ENCODE results near the gene SMCO1. TPM values are rescaled to one million over a fixed set of nuclear protein-coding genes. Genes with fewer than 3 reads are reported as not detected.

SMCO1 gene
- total RNA-seq, 3 donors from 2014 or later (not counting 1 experiment from before 2014, with no cell fraction given) = not detected

- WGBS (ENCODE audit: insufficient coverage) = 94% methylated on average over 4 of the region's 6 CpGs
- H3K36me3 Mint-ChIP-seq = no peaks in the 10 kb centered on the region
- H3K9me3 ChIP-seq (ENCODE audit: control insufficient read depth, insufficient read depth, low read length) = no peaks in the 10 kb centered on the region
- DNase-seq = no peak
- no peak overlapping the region for H3K27ac Mint-ChIP-seq
- H3K4me3 Mint-ChIP-seq = no peak overlapping the region
- H3K36me3 ChIP-seq (ENCODE audit: control insufficient read depth, insufficient read depth, low read length) = no peaks in the 10 kb centered on the region
- intact Hi-C loops (cut with micrococcal nuclease) = no loop called here
- H3K4me3 ChIP-seq (ENCODE audit: low read length) = no peak overlapping the region
- H3K27me3 ChIP-seq (ENCODE audit: control insufficient read depth, insufficient read depth, low read length) = no peaks in the 10 kb centered on the region
- no peaks in the 10 kb centered on the region for H3K4me1 Mint-ChIP-seq
- peaks cover 0 to 13% of the 10 kb centered on the region in 2 donors for H3K27me3 Mint-ChIP-seq (ENCODE audit: low read depth in 2 of 2)
- H3K9me3 Mint-ChIP-seq = no peaks in the 10 kb centered on the region
- ATAC-seq = no peak
- no peak for TF ChIP-seq CTCF (IDR thresholded peaks at IDR 0.05)
- H3K4me1 ChIP-seq (ENCODE audit: control insufficient read depth, insufficient read depth, low read length) = no peaks in the 10 kb centered on the region
- H3K27ac ChIP-seq (ENCODE audit: low read length) = no peak overlapping the region
These were observed 26.7 kb upstream of the SMCO1 start for GRCh38 chr3:196541684-196542445.

- DNase-seq = peak; percentile 47 to 80
- no peaks in the 10 kb centered on the region for H3K9me3 Mint-ChIP-seq
- no peak overlapping the region for H3K27ac Mint-ChIP-seq
- 78% methylated on average over 10 of the region's 18 CpGs for WGBS (ENCODE audit: insufficient coverage)
- no peak for ATAC-seq
- no peaks in the 10 kb centered on the region for H3K27me3 ChIP-seq (ENCODE audit: control insufficient read depth, insufficient read depth, low read length)
- H3K36me3 ChIP-seq (ENCODE audit: control insufficient read depth, insufficient read depth, low read length) = no peaks in the 10 kb centered on the region
- H3K27ac ChIP-seq (ENCODE audit: low read length) = no peak overlapping the region
- intact Hi-C loops (cut with micrococcal nuclease) = loop anchor here (5.0 kb wide), 1 partner anchor 430 kb away; the partner anchor contains the start of gene PIGZ
- no peaks in the 10 kb centered on the region for H3K4me1 ChIP-seq (ENCODE audit: control insufficient read depth, insufficient read depth, low read length)
- no peak overlapping the region for H3K4me3 Mint-ChIP-seq
- H3K27me3 Mint-ChIP-seq (ENCODE audit: low read depth in 2 of 2) = peaks cover 0 to 3% of the 10 kb centered on the region in 2 donors
- no peaks in the 10 kb centered on the region for H3K4me1 Mint-ChIP-seq
- no peaks in the 10 kb centered on the region for H3K36me3 Mint-ChIP-seq
- no peak overlapping the region for H3K4me3 ChIP-seq (ENCODE audit: low read length)
- peak; percentile 89 for TF ChIP-seq CTCF (IDR thresholded peaks at IDR 0.05)
- no peaks in the 10 kb centered on the region for H3K9me3 ChIP-seq (ENCODE audit: control insufficient read depth, insufficient read depth, low read length)
These were observed 22.3 kb upstream of the SMCO1 start for GRCh38 chr3:196537319-196537984.

- H3K36me3 ChIP-seq (ENCODE audit: control insufficient read depth, insufficient read depth, low read length) = no peaks in the 10 kb centered on the region
- H3K27me3 ChIP-seq (ENCODE audit: control insufficient read depth, insufficient read depth, low read length) = peaks cover 2% of the 10 kb centered on the region
- Mint-ChIP-seq H3K36me3 (no peaks in the 10 kb centered on the region), H3K9me3 (no peaks in the 10 kb centered on the region), H3K27ac (no peak overlapping the region), H3K4me1 (no peaks in the 10 kb centered on the region), H3K4me3 (no peak overlapping the region), H3K27me3 (ENCODE audit: low read depth in 2 of 2) (peaks cover 8 to 21% of the 10 kb centered on the region in 2 donors)
- ATAC-seq = no peak
- H3K9me3 ChIP-seq (ENCODE audit: control insufficient read depth, insufficient read depth, low read length) = no peaks in the 10 kb centered on the region
- no peak overlapping the region for H3K4me3 ChIP-seq (ENCODE audit: low read length)
- no peak for DNase-seq
- peaks cover 10% of the 10 kb centered on the region for H3K4me1 ChIP-seq (ENCODE audit: control insufficient read depth, insufficient read depth, low read length)
- intact Hi-C loops (cut with micrococcal nuclease) = no loop called here
- 77% methylated on average over 14 of the region's 14 CpGs for WGBS (ENCODE audit: insufficient coverage)
- TF ChIP-seq CTCF (IDR thresholded peaks at IDR 0.05) = no peak
- H3K27ac ChIP-seq (ENCODE audit: low read length) = no peak overlapping the region
These were observed 18.1 kb upstream of the SMCO1 start for GRCh38 chr3:196533260-196533681.
